ENCODE results near the gene TCF7L1. TPM values are rescaled to one million over a fixed set of nuclear protein-coding genes. Genes with fewer than 3 reads are reported as not detected.

Gene TCF7L1
- total and polyA plus RNA-seq, 5 donors, result 12.0 to 13.8 (median 12.9) TPM

DNA sequence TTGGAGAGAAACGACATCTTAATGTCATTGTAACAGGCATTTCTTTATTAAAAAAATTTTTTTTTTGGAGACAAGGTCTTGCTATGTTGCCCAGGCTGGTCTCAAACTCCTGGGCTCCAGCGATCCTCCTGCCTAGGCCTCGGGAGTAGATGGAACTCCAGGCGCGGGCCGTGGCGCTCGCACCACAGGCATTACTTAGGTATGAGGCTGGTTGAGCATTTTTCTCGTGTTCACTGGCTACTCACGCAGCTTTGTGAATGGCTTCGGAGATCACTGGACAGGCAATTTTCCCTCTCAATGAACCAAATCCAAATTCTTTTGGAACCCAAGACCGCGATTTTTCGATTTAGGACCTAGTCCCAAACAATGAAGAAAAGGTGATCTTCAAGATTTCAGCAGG is 795 bp upstream of the TCF7L1 start:
- WGBS, result 31% methylated on average over 14 of the region's 14 CpGs
- DNase-seq (peak in 2 of 3 donors; percentile 66 to 67), ATAC-seq (no peak)
- Histone ChIP-seq H3K9me3 (ENCODE audit: control insufficient read depth, low read length) (no peaks in the 10 kb centered on the region), H3K4me3 (ENCODE audit: low read length) (peak overlapping the region; percentile 87), H3K4me1 (ENCODE audit: control insufficient read depth, insufficient read depth, low read length) (peaks cover 11% of the 10 kb centered on the region), H3K27me3 (ENCODE audit: control insufficient read depth, insufficient read depth) (no peaks in the 10 kb centered on the region), H3K27ac (ENCODE audit: low read length) (no peak overlapping the region)
- intact Hi-C loops (cut with DNase I), result loop anchor here (1.0 to 5.0 kb wide), 4 partner anchors 110 to 155 kb away; no protein-coding TSS in a partner anchor

DNA sequence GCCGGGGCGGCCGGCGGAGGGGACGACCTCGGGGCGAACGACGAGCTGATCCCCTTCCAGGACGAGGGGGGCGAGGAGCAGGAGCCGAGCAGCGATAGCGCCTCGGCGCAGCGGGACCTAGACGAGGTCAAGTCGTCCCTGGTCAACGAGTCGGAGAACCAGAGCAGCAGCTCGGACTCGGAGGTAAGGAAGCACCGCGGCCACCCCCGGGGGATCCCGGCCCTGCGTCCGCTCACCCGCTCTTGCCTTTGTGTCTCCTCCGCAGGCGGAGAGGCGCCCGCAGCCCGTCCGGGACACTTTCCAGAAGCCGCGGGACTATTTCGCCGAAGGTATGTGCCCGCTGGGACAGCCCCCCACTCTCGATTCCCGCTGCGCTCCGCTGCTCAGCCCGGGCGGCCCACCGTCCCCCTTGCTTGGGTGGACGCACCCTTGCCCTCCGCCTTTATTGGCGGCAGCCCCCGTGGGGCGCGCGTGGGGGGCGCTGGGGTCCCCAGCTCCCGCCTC is 611 bp downstream of the TCF7L1 start:
- H3K9me3 ChIP-seq (ENCODE audit: control insufficient read depth, low read length), result no peaks in the 10 kb centered on the region
- DNase-seq, result peak; percentile 63 to 84 (median 82)
- intact Hi-C loops (cut with DNase I), result loop anchor here (5.0 kb wide), 3 partner anchors 108 to 153 kb away; no protein-coding TSS in a partner anchor
- H3K4me3 ChIP-seq (ENCODE audit: low read length), result peak overlapping the region; percentile 87
- peaks cover 11% of the 10 kb centered on the region for H3K4me1 ChIP-seq (ENCODE audit: control insufficient read depth, insufficient read depth, low read length)
- no peaks in the 10 kb centered on the region for H3K27me3 ChIP-seq (ENCODE audit: control insufficient read depth, insufficient read depth)
- peak overlapping the region; percentile 37 for H3K27ac ChIP-seq (ENCODE audit: low read length)
- under 1% methylated on average over 57 of the region's 57 CpGs for WGBS
- peak in 1 of 2 donors; percentile 6 for ATAC-seq

DNA sequence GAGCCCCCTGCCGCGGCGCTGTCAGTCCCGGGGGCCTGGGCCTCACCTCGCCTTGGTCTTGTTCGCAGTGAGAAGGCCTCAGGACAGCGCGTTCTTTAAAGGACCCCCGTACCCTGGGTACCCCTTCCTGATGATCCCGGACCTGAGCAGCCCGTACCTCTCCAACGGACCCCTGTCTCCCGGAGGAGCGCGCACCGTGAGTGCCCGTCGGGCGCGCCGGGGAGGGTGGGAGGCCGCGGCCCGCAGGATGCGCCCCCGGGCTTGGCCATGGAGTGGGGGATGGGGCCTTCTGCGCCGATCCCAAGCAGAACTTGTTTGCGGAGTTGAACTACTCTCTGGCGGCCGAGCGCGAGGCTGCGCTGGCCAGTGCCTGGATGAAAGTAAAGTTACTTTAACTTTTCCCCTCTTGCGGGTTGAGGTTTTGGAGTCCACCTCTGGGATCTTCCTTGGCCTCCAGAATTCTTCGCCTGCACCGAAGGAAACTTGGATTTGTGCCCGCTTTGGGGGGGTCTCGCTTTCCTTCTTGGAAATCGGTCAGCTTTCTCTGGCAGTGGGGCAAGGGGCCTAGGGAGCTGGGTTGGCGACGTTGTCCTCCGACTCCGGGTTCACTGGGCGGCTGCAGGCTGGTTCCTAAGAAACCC is 1.2 kb downstream of the TCF7L1 start:
- 6% methylated on average over 45 of the region's 45 CpGs for WGBS
- H3K4me3 ChIP-seq (ENCODE audit: low read length), result peak overlapping the region; percentile 87
- H3K27ac ChIP-seq (ENCODE audit: low read length), result peak overlapping the region; percentile 37
- peaks cover 11% of the 10 kb centered on the region for H3K4me1 ChIP-seq (ENCODE audit: control insufficient read depth, insufficient read depth, low read length)
- ATAC-seq (peak; percentile 30 to 50), DNase-seq (peak; percentile 49 to 83 (median 81))
- H3K9me3 ChIP-seq (ENCODE audit: control insufficient read depth, low read length), result no peaks in the 10 kb centered on the region
- H3K27me3 ChIP-seq (ENCODE audit: control insufficient read depth, insufficient read depth), result no peaks in the 10 kb centered on the region
- intact Hi-C loops (cut with DNase I), result loop anchor here (5.0 kb wide), 3 partner anchors 108 to 153 kb away; no protein-coding TSS in a partner anchor

DNA sequence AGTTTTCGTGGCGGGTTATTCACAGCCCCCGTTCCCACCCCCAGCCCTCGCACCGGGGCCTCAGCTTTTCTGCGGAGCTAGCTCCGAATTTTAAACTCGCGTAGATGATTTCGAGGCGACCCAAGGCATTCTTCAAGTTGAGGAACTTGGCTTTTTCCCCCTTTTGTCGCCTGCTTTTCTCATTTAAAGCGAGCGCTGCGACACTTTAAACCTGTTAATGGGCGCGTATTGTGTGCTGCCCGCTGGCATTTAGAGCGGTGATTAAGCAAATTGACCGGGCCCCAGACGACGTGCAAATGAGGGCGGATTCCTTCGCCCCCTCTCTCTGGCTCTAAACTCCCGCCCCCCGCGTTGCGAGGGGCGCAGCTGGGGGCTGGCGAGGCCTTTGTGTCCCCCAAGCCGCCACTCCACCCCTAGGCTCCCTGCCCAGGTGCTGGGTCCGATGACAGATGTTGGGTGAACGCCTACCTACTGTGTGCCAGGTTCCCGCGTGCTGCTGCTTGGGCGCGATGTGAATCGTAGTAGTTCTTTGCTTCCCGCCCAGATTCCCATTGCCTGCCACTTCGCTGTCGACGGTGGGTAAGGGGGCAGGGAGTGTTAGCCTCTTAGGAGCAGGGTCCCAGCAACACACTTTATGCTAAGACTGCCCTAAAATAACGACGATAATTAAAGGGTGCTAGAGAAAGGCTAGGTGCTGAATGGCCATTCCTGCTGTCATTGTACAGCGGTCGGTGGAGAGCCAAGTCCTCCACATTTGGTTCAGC is 1.9 kb downstream of the TCF7L1 start:
- Histone ChIP-seq H3K27ac (ENCODE audit: low read length) (no peak overlapping the region), H3K9me3 (ENCODE audit: control insufficient read depth, low read length) (no peaks in the 10 kb centered on the region), H3K4me3 (ENCODE audit: low read length) (peak overlapping the region; percentile 87), H3K4me1 (ENCODE audit: control insufficient read depth, insufficient read depth, low read length) (peaks cover 11% of the 10 kb centered on the region), H3K27me3 (ENCODE audit: control insufficient read depth, insufficient read depth) (no peaks in the 10 kb centered on the region)
- 28% methylated on average over 46 of the region's 46 CpGs for WGBS
- ATAC-seq, result no peak
- DNase-seq, result peak; percentile 27 to 65 (median 62)
- intact Hi-C loops (cut with DNase I), result loop anchor here (5.0 kb wide), 3 partner anchors 107 to 152 kb away; no protein-coding TSS in a partner anchor

DNA sequence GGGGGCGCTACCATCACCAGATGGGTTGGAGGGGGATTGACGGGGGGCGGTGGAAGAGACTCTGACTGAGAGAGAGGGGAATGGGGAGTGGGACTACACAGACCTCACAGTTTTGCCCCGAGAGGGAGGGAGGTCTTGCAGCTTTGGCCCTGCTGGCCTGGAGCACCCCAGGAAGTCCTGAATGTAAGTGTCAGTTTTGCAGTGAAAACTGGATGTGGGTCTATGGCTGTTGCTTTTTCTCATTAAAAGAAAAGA is 2.4 kb downstream of the TCF7L1 start:
- DNase-seq, result peak in 1 of 3 donors; percentile 32
- intact Hi-C loops (cut with DNase I), result no loop called here
- WGBS, result 58% methylated on average over 4 of the region's 4 CpGs
- Histone ChIP-seq H3K27me3 (ENCODE audit: control insufficient read depth, insufficient read depth) (no peaks in the 10 kb centered on the region), H3K4me3 (ENCODE audit: low read length) (peak overlapping the region; percentile 2), H3K27ac (ENCODE audit: low read length) (no peak overlapping the region), H3K4me1 (ENCODE audit: control insufficient read depth, insufficient read depth, low read length) (peaks cover 11% of the 10 kb centered on the region), H3K9me3 (ENCODE audit: control insufficient read depth, low read length) (no peaks in the 10 kb centered on the region)
- no peak for ATAC-seq

DNA sequence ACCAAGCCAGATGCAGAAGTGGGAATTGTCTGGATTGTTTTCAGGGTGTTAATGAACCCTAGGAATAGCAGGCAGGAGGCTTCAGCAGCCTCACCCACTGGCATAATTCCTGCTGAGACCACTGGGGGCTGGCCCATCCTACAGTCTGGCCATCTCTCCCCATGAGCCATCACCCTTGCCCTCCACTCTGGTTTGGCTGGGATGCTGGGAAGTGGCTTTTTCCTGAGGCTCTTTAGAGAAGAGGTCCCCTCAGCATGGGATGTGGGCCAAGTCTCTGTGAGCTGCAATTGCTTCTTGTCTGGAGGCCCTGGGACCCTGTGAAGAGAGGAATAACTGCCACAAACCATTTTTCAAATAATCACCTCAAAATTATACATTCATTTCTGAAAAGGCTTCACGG is 4.0 kb downstream of the TCF7L1 start:
- ATAC-seq, result no peak
- Histone ChIP-seq H3K4me3 (ENCODE audit: low read length) (no peak overlapping the region), H3K27ac (ENCODE audit: low read length) (peak overlapping the region; percentile 17), H3K4me1 (ENCODE audit: control insufficient read depth, insufficient read depth, low read length) (peaks cover 11% of the 10 kb centered on the region), H3K27me3 (ENCODE audit: control insufficient read depth, insufficient read depth) (no peaks in the 10 kb centered on the region), H3K9me3 (ENCODE audit: control insufficient read depth, low read length) (no peaks in the 10 kb centered on the region)
- intact Hi-C loops (cut with DNase I), result no loop called here
- DNase-seq, result peak in 1 of 3 donors; percentile 52
- 73% methylated on average over 1 of the region's 1 CpG for WGBS

DNA sequence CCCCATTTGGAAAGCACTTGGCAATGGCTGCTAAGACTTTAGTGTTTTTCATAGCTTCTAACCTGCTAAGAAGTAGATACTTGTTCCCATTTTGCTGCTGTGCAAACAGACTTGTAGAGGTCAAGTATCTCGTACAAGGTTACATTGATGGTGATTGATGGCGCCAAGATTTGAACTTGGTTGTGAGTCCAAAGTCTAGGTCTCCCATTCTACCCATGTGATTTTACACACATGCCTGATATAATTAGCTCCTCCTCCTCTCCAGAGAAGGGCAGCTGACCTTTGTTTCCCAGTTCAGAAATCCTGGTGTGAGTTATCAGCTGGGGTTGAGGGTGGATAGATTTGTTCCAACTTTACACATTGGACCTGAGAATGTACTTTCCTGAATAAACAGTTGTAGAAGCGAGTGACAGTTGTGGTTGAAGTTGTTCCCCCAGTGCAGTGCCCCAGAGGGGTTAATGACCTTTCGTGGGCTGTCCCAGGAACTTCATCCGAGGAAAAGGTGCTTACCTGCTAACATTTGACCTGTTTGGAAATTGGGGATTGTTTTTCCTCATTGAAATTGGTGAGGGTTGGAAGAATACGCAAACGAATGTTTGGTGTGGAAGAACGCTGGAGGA is 10.4 kb downstream of the TCF7L1 start:
- Histone ChIP-seq H3K4me3 (ENCODE audit: low read length) (no peak overlapping the region), H3K27me3 (ENCODE audit: control insufficient read depth, insufficient read depth) (no peaks in the 10 kb centered on the region), H3K9me3 (ENCODE audit: control insufficient read depth, low read length) (no peaks in the 10 kb centered on the region), H3K4me1 (ENCODE audit: control insufficient read depth, insufficient read depth, low read length) (peaks cover 7% of the 10 kb centered on the region), H3K27ac (ENCODE audit: low read length) (no peak overlapping the region)
- intact Hi-C loops (cut with DNase I), result loop anchor here in 1 of 4 donors (5.0 kb wide), 1 partner anchor 34 kb away; no protein-coding TSS in a partner anchor
- ATAC-seq (no peak), DNase-seq (no peak)
- whole genome bisulfite sequencing, result 84% methylated on average over 8 of the region's 8 CpGs

DNA sequence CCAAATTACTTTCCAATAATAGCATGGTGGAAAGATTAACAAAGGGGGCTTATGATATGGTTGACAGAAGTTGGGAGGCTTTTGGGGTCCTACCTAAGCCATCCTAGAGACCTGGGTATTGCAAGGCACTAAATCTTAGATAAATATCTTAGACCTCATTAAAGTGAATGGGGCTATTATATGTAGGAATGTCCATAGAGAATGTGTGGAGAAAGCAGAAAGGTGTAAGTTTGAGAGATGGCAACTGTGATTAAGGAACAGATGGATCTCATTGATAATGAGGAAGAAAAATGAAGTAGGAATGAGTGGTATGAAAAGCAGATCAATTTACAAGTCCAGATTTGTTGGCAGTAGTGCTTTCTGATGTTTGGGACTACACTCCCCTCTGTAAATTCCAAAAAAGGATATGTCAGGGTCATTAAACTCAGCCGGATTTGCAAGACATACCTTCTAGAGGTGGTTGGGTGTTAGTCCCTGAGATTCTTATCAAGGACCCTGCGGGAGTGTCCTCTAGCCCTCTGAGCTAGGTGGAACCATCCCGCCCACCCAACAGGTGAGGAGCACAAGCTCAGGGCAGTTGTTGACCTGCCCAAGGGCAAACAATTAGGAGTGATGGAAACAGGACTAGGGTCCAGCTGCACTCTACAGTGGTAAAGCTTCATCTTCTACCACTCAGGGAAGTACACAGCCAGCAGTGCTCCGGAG is 12.1 kb downstream of the TCF7L1 start:
- Histone ChIP-seq H3K27ac (ENCODE audit: low read length) (no peak overlapping the region), H3K27me3 (ENCODE audit: control insufficient read depth, insufficient read depth) (no peaks in the 10 kb centered on the region), H3K4me3 (ENCODE audit: low read length) (no peak overlapping the region), H3K9me3 (ENCODE audit: control insufficient read depth, low read length) (no peaks in the 10 kb centered on the region), H3K4me1 (ENCODE audit: control insufficient read depth, insufficient read depth, low read length) (peaks cover 7% of the 10 kb centered on the region)
- 94% methylated on average over 4 of the region's 4 CpGs for WGBS
- DNase-seq (no peak), ATAC-seq (no peak)
- intact Hi-C loops (cut with DNase I), result no loop called here

DNA sequence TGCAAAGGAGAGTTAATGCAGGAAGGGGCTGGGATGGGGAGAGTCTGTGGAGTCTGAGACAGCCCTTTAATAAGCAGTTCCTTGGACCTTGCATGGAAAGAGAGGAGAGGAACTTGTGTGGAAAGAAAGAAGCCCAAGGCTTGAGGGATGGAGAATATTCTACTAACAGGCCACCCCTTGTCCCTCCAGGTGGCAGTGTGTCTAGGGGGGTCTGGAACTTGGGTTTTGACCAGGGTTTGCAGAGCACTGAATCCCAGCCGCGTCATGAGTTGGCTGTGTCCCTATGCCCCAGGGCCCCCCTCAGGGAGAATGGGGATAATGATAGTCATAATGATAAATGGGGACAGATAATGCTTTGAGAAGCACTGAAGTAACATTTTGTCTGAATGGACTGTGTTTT is 15.0 kb downstream of the TCF7L1 start:
- H3K27me3 ChIP-seq (ENCODE audit: control insufficient read depth, insufficient read depth), result no peaks in the 10 kb centered on the region
- H3K4me1 ChIP-seq (ENCODE audit: control insufficient read depth, insufficient read depth, low read length), result peaks cover 7% of the 10 kb centered on the region
- ATAC-seq, result no peak
- DNase-seq, result no peak
- H3K4me3 ChIP-seq (ENCODE audit: low read length), result no peak overlapping the region
- WGBS, result 49% methylated on average over 2 of the region's 2 CpGs
- intact Hi-C loops (cut with DNase I), result no loop called here
- H3K9me3 ChIP-seq (ENCODE audit: control insufficient read depth, low read length), result no peaks in the 10 kb centered on the region
- no peak overlapping the region for H3K27ac ChIP-seq (ENCODE audit: low read length)

DNA sequence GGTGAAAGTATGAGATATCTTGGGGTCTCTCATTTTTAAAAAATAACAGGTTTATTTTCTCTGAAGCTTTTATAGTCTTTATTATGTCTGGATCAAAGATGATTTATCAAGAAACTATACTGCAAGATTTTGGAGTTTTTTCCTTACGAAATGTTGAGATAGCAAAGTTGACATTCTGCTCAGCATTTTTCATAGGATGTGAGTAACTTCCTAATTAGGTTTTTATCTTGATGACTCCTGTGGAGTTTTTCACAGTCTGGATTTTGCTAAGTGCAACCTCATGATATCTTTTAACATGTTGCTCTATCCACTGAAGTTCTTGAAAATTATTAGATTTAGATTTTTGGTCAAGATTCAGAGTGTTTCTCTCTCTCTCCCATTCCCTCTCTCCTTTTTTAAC is 17.8 kb downstream of the TCF7L1 start:
- no peaks in the 10 kb centered on the region for H3K27me3 ChIP-seq (ENCODE audit: control insufficient read depth, insufficient read depth)
- no peaks in the 10 kb centered on the region for H3K9me3 ChIP-seq (ENCODE audit: control insufficient read depth, low read length)
- no peak overlapping the region for H3K4me3 ChIP-seq (ENCODE audit: low read length)
- whole genome bisulfite sequencing, result 42% methylated on average over 1 of the region's 1 CpG
- no peak for DNase-seq
- intact Hi-C loops (cut with DNase I), result no loop called here
- peaks cover 15% of the 10 kb centered on the region for H3K4me1 ChIP-seq (ENCODE audit: control insufficient read depth, insufficient read depth, low read length)
- no peak overlapping the region for H3K27ac ChIP-seq (ENCODE audit: low read length)
- peak in 1 of 2 donors; percentile 52 for ATAC-seq

All from right cardiac atrium (tissue), 5 donors.